Measurements from ENCODE around the gene TMEM240.
A peak's percentile ranks its signal among the peaks of the same experiment; 100 is the strongest.

The TMEM240 gene

GRCh38 chr1:1536938-1537546 lies 3.4 kb downstream of the TMEM240 start:
- Histone ChIP-seq H2AFZ (ENCODE audit: low read length) (no peak overlapping the region), H3K18ac (ENCODE audit: low read length) (no peak overlapping the region), H2AK5ac (ENCODE audit: low read depth, low read length) (no peak overlapping the region), H3K4ac (ENCODE audit: low read length) (no peak overlapping the region), H3K27me3 (ENCODE audit: control insufficient read depth in 3 of 3, insufficient read depth in 3 of 3, low read depth in 1 of 3, low read length in 3 of 3) (no peaks in the 10 kb centered on the region), H2BK5ac (ENCODE audit: low read length) (peak overlapping the region; percentile 24), H2BK12ac (ENCODE audit: low read length) (peak overlapping the region; percentile 22), H3K9ac (ENCODE audit: low read depth, low read length, poor library complexity) (peak overlapping the region; percentile 30), H4K8ac (ENCODE audit: low read depth, low read length) (no peak overlapping the region), H3K14ac (ENCODE audit: low read length) (no peak overlapping the region), H3K27ac (replicated peaks; ENCODE audit: low read length) (no peak overlapping the region), H4K91ac (ENCODE audit: low read depth, low read length, poor library complexity) (peak overlapping the region; percentile 30), H3K36me3 (replicated peaks in 1 of 2; ENCODE audit: control insufficient read depth in 2 of 2, insufficient read depth in 2 of 2, low read length in 2 of 2) (peaks cover 16 to 20% of the 10 kb centered on the region in 2 donors), H3K9me3 (replicated peaks in 1 of 2; ENCODE audit: control insufficient read depth in 2 of 2, insufficient read depth in 1 of 2, low read depth in 1 of 2, low read length in 2 of 2) (peaks cover 0 to 2% of the 10 kb centered on the region in 2 donors), H2BK120ac (ENCODE audit: low read depth, low read length) (no peak overlapping the region), H2BK15ac (ENCODE audit: low read length) (no peak overlapping the region), H3K4me3 (ENCODE audit: low read length in 2 of 2) (no peak overlapping the region), H3K23ac (ENCODE audit: low read depth, low read length, poor library complexity) (peak overlapping the region; percentile 92), H3K4me1 (ENCODE audit: control insufficient read depth in 2 of 2, insufficient read depth in 1 of 2, low read depth in 1 of 2, low read length in 2 of 2) (peaks cover 0 to 12% of the 10 kb centered on the region in 2 donors), H3K79me1 (ENCODE audit: low read depth, low read length) (peaks cover 36% of the 10 kb centered on the region), H3K4me2 (ENCODE audit: insufficient read depth, low read length, poor library complexity, severe bottlenecking) (no peak overlapping the region)
- WGBS, 2 donors (ENCODE audit: extremely low coverage in 2 of 2, insufficient read length in 2 of 2, insufficient replicate concordance in 1 of 2): no CpG with 5 or more reads among the region's 15 CpGs
- DNase-seq (ENCODE audit: low spot score): no peak

GRCh38 chr1:1536019-1536937 lies 4.1 kb downstream of the TMEM240 start:
- Histone ChIP-seq H2BK5ac (ENCODE audit: low read length) (peak overlapping the region; percentile 75), H2BK12ac (ENCODE audit: low read length) (peak overlapping the region; percentile 73), H3K4ac (ENCODE audit: low read length) (no peak overlapping the region), H2BK15ac (ENCODE audit: low read length) (no peak overlapping the region), H3K18ac (ENCODE audit: low read length) (no peak overlapping the region), H3K4me2 (ENCODE audit: insufficient read depth, low read length, poor library complexity, severe bottlenecking) (no peak overlapping the region), H3K27ac (replicated peaks; ENCODE audit: low read length) (no peak overlapping the region), H3K23ac (ENCODE audit: low read depth, low read length, poor library complexity) (peak overlapping the region; percentile 43), H2AK5ac (ENCODE audit: low read depth, low read length) (no peak overlapping the region), H3K36me3 (replicated peaks in 1 of 2; ENCODE audit: control insufficient read depth in 2 of 2, insufficient read depth in 2 of 2, low read length in 2 of 2) (peaks cover 9 to 15% of the 10 kb centered on the region in 2 donors), H4K91ac (ENCODE audit: low read depth, low read length, poor library complexity) (peak overlapping the region; percentile 30), H2AFZ (ENCODE audit: low read length) (no peak overlapping the region), H3K14ac (ENCODE audit: low read length) (no peak overlapping the region), H4K8ac (ENCODE audit: low read depth, low read length) (no peak overlapping the region), H3K27me3 (ENCODE audit: control insufficient read depth in 3 of 3, insufficient read depth in 3 of 3, low read depth in 1 of 3, low read length in 3 of 3) (no peaks in the 10 kb centered on the region), H3K9me3 (replicated peaks in 1 of 2; ENCODE audit: control insufficient read depth in 2 of 2, insufficient read depth in 1 of 2, low read depth in 1 of 2, low read length in 2 of 2) (peaks cover 2 to 3% of the 10 kb centered on the region in 2 donors), H3K79me1 (ENCODE audit: low read depth, low read length) (peaks cover 36% of the 10 kb centered on the region), H3K9ac (ENCODE audit: low read depth, low read length, poor library complexity) (no peak overlapping the region), H3K4me1 (ENCODE audit: control insufficient read depth in 2 of 2, insufficient read depth in 1 of 2, low read depth in 1 of 2, low read length in 2 of 2) (peaks cover 0 to 12% of the 10 kb centered on the region in 2 donors), H2BK120ac (ENCODE audit: low read depth, low read length) (no peak overlapping the region), H3K4me3 (ENCODE audit: low read length in 2 of 2) (no peak overlapping the region)
- WGBS, 2 donors (ENCODE audit: extremely low coverage in 2 of 2, insufficient read length in 2 of 2, insufficient replicate concordance in 1 of 2): no CpG with 5 or more reads among the region's 48 CpGs
- no peak for DNase-seq (ENCODE audit: low spot score)

GRCh38 chr1:1535201-1536018 lies 5.0 kb downstream of the TMEM240 start:
- H3K4me3 ChIP-seq (ENCODE audit: low read length in 2 of 2): no peak overlapping the region
- peaks cover 34% of the 10 kb centered on the region for H3K79me1 ChIP-seq (ENCODE audit: low read depth, low read length)
- H3K27me3 ChIP-seq (ENCODE audit: control insufficient read depth in 3 of 3, insufficient read depth in 3 of 3, low read depth in 1 of 3, low read length in 3 of 3): no peaks in the 10 kb centered on the region
- H3K4me2 ChIP-seq (ENCODE audit: insufficient read depth, low read length, poor library complexity, severe bottlenecking): no peak overlapping the region
- H2AK5ac ChIP-seq (ENCODE audit: low read depth, low read length): no peak overlapping the region
- H3K4ac ChIP-seq (ENCODE audit: low read length): no peak overlapping the region
- no CpG with 5 or more reads among the region's 66 CpGs for WGBS, 2 donors (ENCODE audit: extremely low coverage in 2 of 2, insufficient read length in 2 of 2, insufficient replicate concordance in 1 of 2)
- DNase-seq (ENCODE audit: low spot score): no peak
- no peak overlapping the region for H2BK12ac ChIP-seq (ENCODE audit: low read length)
- H2BK120ac ChIP-seq (ENCODE audit: low read depth, low read length): no peak overlapping the region
- no peak overlapping the region for H3K18ac ChIP-seq (ENCODE audit: low read length)
- H4K91ac ChIP-seq (ENCODE audit: low read depth, low read length, poor library complexity): no peak overlapping the region
- H2BK5ac ChIP-seq (ENCODE audit: low read length): no peak overlapping the region
- H4K8ac ChIP-seq (ENCODE audit: low read depth, low read length): no peak overlapping the region
- no peak overlapping the region for H3K23ac ChIP-seq (ENCODE audit: low read depth, low read length, poor library complexity)
- no peak overlapping the region for H3K14ac ChIP-seq (ENCODE audit: low read length)
- peaks cover 2 to 7% of the 10 kb centered on the region in 2 donors for H3K9me3 ChIP-seq (replicated peaks in 1 of 2; ENCODE audit: control insufficient read depth in 2 of 2, insufficient read depth in 1 of 2, low read depth in 1 of 2, low read length in 2 of 2)
- no peak overlapping the region for H3K27ac ChIP-seq (replicated peaks; ENCODE audit: low read length)
- peaks cover 0 to 9% of the 10 kb centered on the region in 2 donors for H3K4me1 ChIP-seq (ENCODE audit: control insufficient read depth in 2 of 2, insufficient read depth in 1 of 2, low read depth in 1 of 2, low read length in 2 of 2)
- peaks cover 2 to 16% of the 10 kb centered on the region in 2 donors for H3K36me3 ChIP-seq (replicated peaks in 1 of 2; ENCODE audit: control insufficient read depth in 2 of 2, insufficient read depth in 2 of 2, low read length in 2 of 2)
- no peak overlapping the region for H3K9ac ChIP-seq (ENCODE audit: low read depth, low read length, poor library complexity)
- H2BK15ac ChIP-seq (ENCODE audit: low read length): no peak overlapping the region
- H2AFZ ChIP-seq (ENCODE audit: low read length): no peak overlapping the region
